HEK293 (cell line): ENCODE data around the gene PCDH9.

Experiments
- OVOL3 ChIP-seq: fragments of 450-650 bp; formaldehyde crosslinking; IDR thresholded peaks from 2 replicates; pipeline ENCODE4 v1.5.1; 2016; ENCODE audit warnings: missing biosample characterization, missing genetic modification characterization
- YY1 ChIP-seq: fragments of 450-650 bp; formaldehyde crosslinking; IDR thresholded peaks from 2 replicates; pipeline ENCODE4 v1.5.1; 2018; ENCODE audit warnings: missing biosample characterization, missing genetic modification characterization
- ZNF658 ChIP-seq: fragments of 450-650 bp; formaldehyde crosslinking; IDR thresholded peaks from 2 replicates; pipeline ENCODE4; 2016; ENCODE audit warnings: missing biosample characterization, missing genetic modification characterization
- ZNF670 ChIP-seq: fragments of 450-650 bp; formaldehyde crosslinking; IDR thresholded peaks from 2 replicates; pipeline ENCODE4 v1.5.1; 2016; ENCODE audit warnings: missing biosample characterization, missing genetic modification characterization, low read depth
- TF ChIP-seq, protein P1 (sequence below): fragments of 450-650 bp; formaldehyde crosslinking; IDR thresholded peaks from 2 replicates; pipeline ENCODE4 v1.5.1; 2017; ENCODE audit warnings: missing biosample characterization, missing genetic modification characterization

DNA sequence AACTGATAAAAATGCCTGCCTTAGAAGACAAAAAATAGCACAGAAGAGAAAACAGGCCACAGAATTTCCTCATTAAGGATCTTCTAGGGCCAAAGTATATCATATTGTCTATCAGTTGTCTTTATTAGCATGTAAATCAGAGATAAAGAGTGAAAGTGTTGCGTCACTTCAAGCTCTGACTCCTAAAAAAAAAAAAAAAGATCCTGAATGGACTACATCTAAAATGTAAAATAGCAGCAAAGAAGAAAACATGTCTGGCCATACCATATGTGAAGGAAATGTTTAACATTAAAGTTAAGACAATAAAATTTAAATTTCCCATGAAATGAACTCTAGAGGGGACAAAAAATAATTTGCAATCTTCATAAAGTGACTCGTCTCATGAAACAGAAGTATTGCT is 237.4 kb downstream of the PCDH9 start:
- no peak for TF ChIP-seq OVOL3 (tag by site-specific recombination)
- TF ChIP-seq ZNF670 (tag by site-specific recombination) = no peak
- no peak for TF ChIP-seq YY1 (tag by site-specific recombination)
- TF ChIP-seq, protein P1, sequence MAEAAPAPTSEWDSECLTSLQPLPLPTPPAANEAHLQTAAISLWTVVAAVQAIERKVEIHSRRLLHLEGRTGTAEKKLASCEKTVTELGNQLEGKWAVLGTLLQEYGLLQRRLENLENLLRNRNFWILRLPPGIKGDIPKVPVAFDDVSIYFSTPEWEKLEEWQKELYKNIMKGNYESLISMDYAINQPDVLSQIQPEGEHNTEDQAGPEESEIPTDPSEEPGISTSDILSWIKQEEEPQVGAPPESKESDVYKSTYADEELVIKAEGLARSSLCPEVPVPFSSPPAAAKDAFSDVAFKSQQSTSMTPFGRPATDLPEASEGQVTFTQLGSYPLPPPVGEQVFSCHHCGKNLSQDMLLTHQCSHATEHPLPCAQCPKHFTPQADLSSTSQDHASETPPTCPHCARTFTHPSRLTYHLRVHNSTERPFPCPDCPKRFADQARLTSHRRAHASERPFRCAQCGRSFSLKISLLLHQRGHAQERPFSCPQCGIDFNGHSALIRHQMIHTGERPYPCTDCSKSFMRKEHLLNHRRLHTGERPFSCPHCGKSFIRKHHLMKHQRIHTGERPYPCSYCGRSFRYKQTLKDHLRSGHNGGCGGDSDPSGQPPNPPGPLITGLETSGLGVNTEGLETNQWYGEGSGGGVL (tag by site-specific recombination) = no peak
- no peak for TF ChIP-seq ZNF658
